ENCODE results near the gene RHOT2. TPM values are rescaled to one million over a fixed set of nuclear protein-coding genes. Genes with fewer than 3 reads are reported as not detected.

Gene RHOT2
- total RNA-seq, 1 donor from 2014 or later, result 93.2 TPM

GRCh38 chr16:693364-693763 is 25.4 kb downstream of the RHOT2 start:
- Histone ChIP-seq H3K9ac (ENCODE audit: low read length) (no peak overlapping the region), H3K4me2 (ENCODE audit: low read length) (no peak overlapping the region), H2AFZ (ENCODE audit: low read depth, low read length) (no peak overlapping the region), H3K4me3 (ENCODE audit: insufficient read depth, low read depth, low read length) (no peak overlapping the region), H3K9me3 (ENCODE audit: insufficient read depth, low read depth, low read length) (no peaks in the 10 kb centered on the region), H3K36me3 (ENCODE audit: insufficient read depth, low read length) (no peaks in the 10 kb centered on the region), H4K20me1 (ENCODE audit: insufficient read depth, low read length) (no peaks in the 10 kb centered on the region), H3K79me2 (ENCODE audit: insufficient read depth, low read length) (peaks cover 14% of the 10 kb centered on the region), H3K4me1 (ENCODE audit: insufficient read depth, low read length) (peaks cover 5% of the 10 kb centered on the region), H3K27me3 (ENCODE audit: insufficient read depth, low read length) (peaks cover 12% of the 10 kb centered on the region), H3K27ac (ENCODE audit: low read depth, low read length) (no peak overlapping the region)
- Mint-ChIP-seq H3K4me3 (ENCODE audit: unreplicated experiment) (no peak overlapping the region), H3K9me3 (ENCODE audit: unreplicated experiment) (no peaks in the 10 kb centered on the region), H3K27me3 (ENCODE audit: low read depth, unreplicated experiment) (peaks cover 32% of the 10 kb centered on the region), H3K27ac (ENCODE audit: unreplicated experiment) (no peak overlapping the region), H3K4me1 (ENCODE audit: low read depth, unreplicated experiment) (peaks cover 2% of the 10 kb centered on the region), H3K36me3 (ENCODE audit: low read depth, unreplicated experiment) (no peaks in the 10 kb centered on the region)
- FAIRE-seq (no peak), DNase-seq (ENCODE audit: low read depth) (no peak)
- TF ChIP-seq CTCF (IDR thresholded peaks at IDR 0.05; ENCODE audit: insufficient read depth, low read depth, low read length) (no peak), EZH2 (IDR thresholded peaks at IDR 0.05; ENCODE audit: insufficient read depth, low read length) (peak; percentile 72)

GRCh38 chr16:693766-694165 is 25.8 kb downstream of the RHOT2 start:
- Mint-ChIP-seq H3K4me3 (ENCODE audit: unreplicated experiment) (no peak overlapping the region), H3K9me3 (ENCODE audit: unreplicated experiment) (no peaks in the 10 kb centered on the region), H3K4me1 (ENCODE audit: low read depth, unreplicated experiment) (peaks cover 2% of the 10 kb centered on the region), H3K36me3 (ENCODE audit: low read depth, unreplicated experiment) (no peaks in the 10 kb centered on the region), H3K27ac (ENCODE audit: unreplicated experiment) (no peak overlapping the region), H3K27me3 (ENCODE audit: low read depth, unreplicated experiment) (peaks cover 34% of the 10 kb centered on the region)
- Histone ChIP-seq H3K36me3 (ENCODE audit: insufficient read depth, low read length) (no peaks in the 10 kb centered on the region), H3K27ac (ENCODE audit: low read depth, low read length) (no peak overlapping the region), H3K4me2 (ENCODE audit: low read length) (no peak overlapping the region), H3K9ac (ENCODE audit: low read length) (no peak overlapping the region), H3K79me2 (ENCODE audit: insufficient read depth, low read length) (peaks cover 12% of the 10 kb centered on the region), H4K20me1 (ENCODE audit: insufficient read depth, low read length) (no peaks in the 10 kb centered on the region), H2AFZ (ENCODE audit: low read depth, low read length) (no peak overlapping the region), H3K9me3 (ENCODE audit: insufficient read depth, low read depth, low read length) (no peaks in the 10 kb centered on the region), H3K27me3 (ENCODE audit: insufficient read depth, low read length) (peaks cover 13% of the 10 kb centered on the region), H3K4me1 (ENCODE audit: insufficient read depth, low read length) (peaks cover 5% of the 10 kb centered on the region), H3K4me3 (ENCODE audit: insufficient read depth, low read depth, low read length) (no peak overlapping the region)
- no peak for FAIRE-seq
- TF ChIP-seq CTCF (IDR thresholded peaks at IDR 0.05; ENCODE audit: insufficient read depth, low read depth, low read length) (no peak), EZH2 (IDR thresholded peaks at IDR 0.05; ENCODE audit: insufficient read depth, low read length) (peak; percentile 1)
- no peak for DNase-seq (ENCODE audit: low read depth)

GRCh38 chr16:694187-694862 is 26.4 kb downstream of the RHOT2 start:
- H3K9me3 ChIP-seq (ENCODE audit: insufficient read depth, low read depth, low read length), result no peaks in the 10 kb centered on the region
- H3K27ac ChIP-seq (ENCODE audit: low read depth, low read length), result no peak overlapping the region
- H3K79me2 ChIP-seq (ENCODE audit: insufficient read depth, low read length), result peaks cover 6% of the 10 kb centered on the region
- H3K9me3 Mint-ChIP-seq (ENCODE audit: unreplicated experiment), result no peaks in the 10 kb centered on the region
- H3K36me3 ChIP-seq (ENCODE audit: insufficient read depth, low read length), result no peaks in the 10 kb centered on the region
- FAIRE-seq, result no peak
- no peaks in the 10 kb centered on the region for H3K36me3 Mint-ChIP-seq (ENCODE audit: low read depth, unreplicated experiment)
- no peak for DNase-seq (ENCODE audit: low read depth)
- peaks cover 13% of the 10 kb centered on the region for H3K27me3 ChIP-seq (ENCODE audit: insufficient read depth, low read length)
- no peak overlapping the region for H3K4me3 ChIP-seq (ENCODE audit: insufficient read depth, low read depth, low read length)
- H3K4me1 ChIP-seq (ENCODE audit: insufficient read depth, low read length), result peaks cover 5% of the 10 kb centered on the region
- H4K20me1 ChIP-seq (ENCODE audit: insufficient read depth, low read length), result no peaks in the 10 kb centered on the region
- no peak overlapping the region for H3K27ac Mint-ChIP-seq (ENCODE audit: unreplicated experiment)
- no peak overlapping the region for H3K4me2 ChIP-seq (ENCODE audit: low read length)
- no peak overlapping the region for H3K4me3 Mint-ChIP-seq (ENCODE audit: unreplicated experiment)
- H3K4me1 Mint-ChIP-seq (ENCODE audit: low read depth, unreplicated experiment), result peaks cover 2% of the 10 kb centered on the region
- no peak overlapping the region for H3K9ac ChIP-seq (ENCODE audit: low read length)
- H2AFZ ChIP-seq (ENCODE audit: low read depth, low read length), result no peak overlapping the region
- TF ChIP-seq EZH2 (IDR thresholded peaks at IDR 0.05; ENCODE audit: insufficient read depth, low read length), result peak; percentile 81
- no peak for TF ChIP-seq CTCF (IDR thresholded peaks at IDR 0.05; ENCODE audit: insufficient read depth, low read depth, low read length)
- H3K27me3 Mint-ChIP-seq (ENCODE audit: low read depth, unreplicated experiment), result peaks cover 37% of the 10 kb centered on the region
